Lung microvascular endothelial cell (primary cell): ENCODE results near the gene STK32C. TPM values are rescaled to one million over a fixed set of nuclear protein-coding genes. Genes with fewer than 3 reads are reported as not detected.
"Not testable (repeated sequence)": the region's sequence is repeated elsewhere in the genome, so short reads cannot be mapped to it uniquely, and the experiment has no call there.

ENCODE experiments used
- DNase-seq, 2 donors: peaks; one replicate each; pipeline versions ENCODE4 v3.0.0 to v3.0.0-alpha.2; 2010; ENCODE audit warnings: low read depth in 2 of 2
- total RNA-seq: library from RNA; depleted of rRNA; stranded (reverse); fragments of >200 nt; gene quantifications from 2 replicates; pipeline ENCODE4 v1.2.1, GENCODE V29; 2014

STK32C gene
- total RNA-seq, 1 donor from 2014 or later, result 10.9 TPM

DNA sequence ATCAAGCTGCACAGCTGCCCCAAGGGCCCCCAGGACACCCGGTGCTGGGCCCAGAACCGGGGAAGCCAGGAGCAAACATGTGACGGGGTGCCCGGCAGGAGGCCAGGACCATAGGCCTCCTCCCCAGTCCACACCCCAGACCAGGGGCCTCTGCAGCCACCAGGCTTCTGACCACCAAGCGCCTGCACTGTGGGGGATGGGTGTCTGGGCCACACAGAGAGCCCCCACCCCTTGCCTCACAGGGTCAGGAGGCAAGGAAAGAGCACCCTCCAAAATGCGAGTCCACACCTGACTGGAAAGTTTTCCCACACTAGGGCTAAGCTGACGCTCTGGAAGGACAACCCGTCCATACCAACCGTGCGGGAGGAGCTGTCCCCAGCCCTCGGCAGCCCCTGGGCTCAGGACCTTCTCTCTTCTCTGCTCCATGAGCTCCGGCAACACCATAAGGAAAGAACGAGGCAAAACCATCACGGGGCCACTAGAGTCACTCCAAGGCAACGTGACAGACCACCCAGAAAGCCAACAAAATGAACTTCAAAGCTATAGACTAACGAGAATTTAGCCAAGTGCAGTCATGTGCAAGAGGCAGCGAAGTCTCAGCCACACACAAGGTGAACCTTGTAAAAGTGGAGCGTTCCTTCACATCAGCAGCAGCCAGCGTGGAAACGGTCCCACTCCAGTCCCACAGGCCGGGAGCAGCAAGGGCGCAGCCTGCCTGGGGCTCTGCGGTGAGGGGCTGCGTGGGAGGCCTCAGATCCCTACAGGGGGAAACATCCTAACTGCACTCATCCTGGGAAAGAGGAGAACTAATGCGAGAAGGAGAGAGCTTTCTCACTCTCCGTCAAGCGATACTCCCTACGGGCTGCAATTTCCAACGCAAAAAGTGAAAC is 5.1 kb downstream of the STK32C start:
- no peak for DNase-seq

DNA sequence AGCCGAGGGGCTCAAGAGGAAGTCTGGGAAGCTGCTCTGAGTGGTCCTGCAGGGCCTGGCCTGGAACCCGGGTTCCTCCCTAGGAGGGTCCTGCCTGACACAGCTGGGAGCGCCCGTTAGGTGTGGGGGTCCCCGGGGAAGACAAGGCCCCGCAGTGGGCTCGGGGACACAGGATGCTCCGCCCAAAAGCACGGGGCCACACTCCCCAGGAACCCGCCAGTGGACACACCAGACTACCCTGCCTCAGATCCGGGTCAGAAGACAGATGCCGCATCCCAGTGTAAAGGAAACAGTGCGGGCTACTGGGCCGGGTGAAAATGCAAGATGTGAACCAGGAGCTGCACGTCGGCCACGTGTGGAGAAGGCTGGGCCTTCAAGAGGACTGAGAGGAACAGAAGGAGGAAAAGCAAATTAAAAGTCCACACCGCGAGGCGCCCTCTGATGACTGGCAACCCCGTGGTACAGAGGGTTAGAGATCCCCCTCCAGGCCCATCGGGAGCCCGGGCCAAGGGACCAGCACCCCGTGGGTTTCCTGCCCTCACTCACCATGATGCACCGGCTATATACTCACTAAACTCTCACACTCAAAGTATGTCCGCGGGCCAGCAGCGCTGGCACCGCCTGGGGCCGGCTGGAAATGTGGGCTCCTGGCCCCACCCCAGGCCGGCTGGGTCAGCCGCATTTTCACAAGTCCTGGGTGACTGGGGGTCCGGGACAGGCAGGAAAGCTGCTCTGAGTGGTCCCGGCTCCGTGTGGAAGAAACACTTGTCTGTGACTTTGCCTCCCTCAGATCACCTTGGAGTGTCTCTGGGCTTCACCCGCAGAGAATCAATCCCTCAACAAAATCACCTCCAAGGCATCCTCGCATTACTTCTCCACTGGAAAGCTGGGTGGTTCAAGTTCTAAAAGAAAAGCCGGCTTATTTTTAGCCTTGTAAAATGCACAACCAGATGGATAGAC is 6.1 kb downstream of the STK32C start:
- DNase-seq, result no peak

DNA sequence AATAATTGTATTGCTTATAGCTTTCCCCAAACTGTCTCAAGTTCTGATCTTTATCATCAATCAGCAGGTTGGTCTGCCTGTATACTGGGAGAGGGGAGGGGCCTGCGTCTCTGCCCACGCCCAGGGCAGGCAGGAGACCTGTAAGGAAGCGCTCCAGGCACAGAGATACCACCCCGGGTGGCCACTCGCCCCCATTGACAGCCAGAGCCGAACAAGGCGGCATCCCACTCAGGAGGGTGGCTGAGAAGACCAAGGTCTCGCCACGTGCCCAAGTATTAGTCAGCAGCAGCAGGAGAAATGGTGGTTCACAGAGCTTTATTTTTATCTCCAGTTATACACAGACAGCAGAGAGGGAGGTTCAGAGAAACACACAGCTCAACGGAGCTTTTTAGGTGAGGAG is 7.2 kb downstream of the STK32C start:
- DNase-seq, result no peak

DNA sequence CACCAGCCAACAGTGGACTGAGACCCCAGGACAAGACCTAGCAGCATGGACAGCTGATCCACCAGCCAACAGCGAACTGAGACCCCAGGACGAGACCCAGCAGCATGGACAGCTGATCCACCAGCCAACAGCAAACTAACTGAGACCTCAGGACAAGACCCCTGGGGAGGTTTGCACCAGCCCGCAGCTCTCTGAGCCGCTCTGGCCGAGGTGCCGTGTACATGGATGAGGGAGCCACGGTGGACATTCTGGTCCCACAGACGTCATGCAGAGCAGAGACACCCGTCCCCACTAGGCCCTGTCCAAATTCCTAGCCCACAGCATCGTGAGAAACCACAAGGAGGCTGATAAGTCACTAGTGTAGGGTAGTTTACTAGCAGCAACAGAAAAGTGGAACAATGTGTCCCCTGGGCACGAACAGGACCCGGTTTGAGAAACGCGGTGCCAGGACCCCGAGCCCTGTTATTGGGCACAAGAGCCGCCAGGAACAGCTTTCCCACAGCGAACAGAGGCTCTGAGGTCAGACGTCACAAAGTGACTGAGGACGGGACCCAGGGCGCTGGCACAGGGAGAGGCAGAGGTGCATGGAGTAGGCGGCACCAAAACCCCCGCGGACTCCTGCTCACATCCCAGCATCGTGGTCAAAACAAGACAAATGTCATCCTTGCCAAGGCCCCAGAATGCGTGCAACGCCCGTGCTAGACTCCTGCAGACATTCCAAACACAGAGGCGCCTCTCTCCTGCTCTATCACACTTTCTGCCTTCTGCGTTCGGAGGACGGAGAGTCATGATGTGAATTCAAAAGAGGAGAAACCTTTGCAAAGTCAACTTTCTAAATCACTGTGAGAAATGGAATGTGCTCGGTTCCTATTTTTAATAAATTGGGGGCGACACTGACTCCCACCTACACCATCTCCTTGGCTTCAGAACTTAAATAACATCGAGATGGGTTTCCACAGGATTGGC is 8.1 kb downstream of the STK32C start:
- DNase-seq, result no peak

DNA sequence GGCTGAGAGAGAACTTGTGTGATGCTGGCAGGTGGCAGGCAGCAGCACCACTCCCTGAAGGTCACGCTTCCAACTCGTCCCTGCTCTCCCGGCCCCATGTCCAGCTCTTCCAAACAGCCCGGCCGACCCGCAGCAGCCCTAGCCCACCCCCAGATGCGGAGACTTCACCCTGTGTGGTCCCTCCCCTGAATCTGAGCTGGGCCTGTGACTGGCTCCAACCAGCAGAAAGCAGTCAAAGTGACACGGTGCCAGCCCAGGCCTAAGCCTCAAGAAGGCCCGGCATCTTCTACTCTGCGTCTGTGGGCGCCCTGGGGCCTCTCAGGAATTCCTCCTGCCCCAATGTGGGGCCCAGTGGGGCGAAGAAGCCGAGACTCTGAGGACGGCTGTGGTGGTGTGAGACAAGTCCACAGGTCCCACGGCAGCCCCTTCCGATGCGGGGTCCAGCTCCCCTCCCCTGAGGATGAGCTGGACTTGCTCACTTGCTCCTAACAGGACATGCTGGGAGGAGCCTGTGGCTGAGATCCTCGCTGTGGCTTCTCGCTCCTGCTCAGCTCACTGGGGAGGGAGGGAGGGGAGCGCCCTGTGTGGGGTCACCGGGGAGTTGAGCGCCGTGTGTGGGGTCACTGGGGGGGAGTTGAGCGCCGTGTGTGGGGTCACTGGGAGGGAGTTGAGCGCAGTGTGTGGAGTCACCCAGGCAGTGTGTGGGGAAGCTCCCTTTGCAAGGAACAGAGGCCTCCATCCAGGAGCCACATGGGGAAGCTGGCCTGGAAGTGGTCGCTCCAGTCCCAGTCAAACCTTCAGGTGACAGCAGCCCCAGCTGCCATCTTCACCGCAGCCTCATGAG is 9.5 kb downstream of the STK32C start:
- no peak for DNase-seq

DNA sequence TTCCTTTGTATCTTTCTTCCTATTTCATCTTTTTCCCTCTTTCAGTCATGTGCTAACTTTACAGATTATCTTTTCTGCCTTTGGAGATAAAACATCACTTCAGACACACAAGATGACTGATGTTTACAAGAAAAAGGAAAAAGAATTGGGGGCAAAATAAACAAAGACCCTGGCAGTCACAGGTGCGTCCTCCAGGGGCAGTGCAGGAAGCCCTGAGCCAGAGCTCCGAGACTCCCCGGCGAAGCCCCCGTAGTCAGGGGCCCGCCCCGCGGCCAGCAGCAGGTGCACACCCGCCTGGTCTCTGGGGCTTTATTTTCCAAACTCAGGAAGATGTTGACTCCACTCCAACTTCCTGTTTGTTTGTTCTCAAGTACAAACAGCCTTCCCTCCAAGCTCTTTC is 10.2 kb downstream of the STK32C start:
- DNase-seq, result no peak

DNA sequence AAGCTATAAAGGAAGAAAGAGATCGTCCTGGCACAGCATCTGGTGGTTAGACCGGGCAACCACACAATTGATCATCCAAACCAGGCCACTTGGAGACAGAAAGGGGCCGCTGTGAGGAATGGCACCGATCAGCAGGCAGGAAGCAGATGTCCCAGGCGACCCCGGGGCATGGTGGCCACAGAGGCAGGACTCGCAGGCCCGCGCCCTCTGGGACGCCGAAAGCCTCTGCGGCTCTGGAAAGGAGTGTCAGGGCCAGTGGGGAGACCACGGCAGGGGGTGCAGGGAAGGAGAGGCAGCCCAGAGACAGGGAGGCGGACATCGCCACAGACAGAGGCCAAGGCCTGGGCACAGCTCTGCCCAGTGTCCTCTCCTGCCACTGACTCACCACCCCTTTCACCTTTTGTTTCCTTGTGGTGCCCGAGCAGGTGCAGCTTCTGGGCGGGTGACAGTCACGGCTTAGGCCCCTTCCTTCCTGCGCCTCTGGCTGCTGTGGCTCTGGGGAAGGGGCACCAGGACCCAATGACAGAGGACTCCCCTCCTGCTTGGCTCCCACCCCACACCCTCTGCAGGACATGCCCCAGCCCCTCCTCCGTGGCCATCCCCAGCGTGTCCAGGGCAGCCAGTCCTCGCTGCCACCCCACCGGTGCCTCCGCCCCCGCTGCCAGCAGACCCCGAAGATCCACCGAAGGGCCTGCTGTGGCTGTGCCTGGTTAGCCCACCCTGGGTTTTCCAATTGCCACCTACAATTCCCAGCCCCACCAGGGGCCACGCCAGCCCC is 10.9 kb downstream of the STK32C start:
- no peak for DNase-seq

DNA sequence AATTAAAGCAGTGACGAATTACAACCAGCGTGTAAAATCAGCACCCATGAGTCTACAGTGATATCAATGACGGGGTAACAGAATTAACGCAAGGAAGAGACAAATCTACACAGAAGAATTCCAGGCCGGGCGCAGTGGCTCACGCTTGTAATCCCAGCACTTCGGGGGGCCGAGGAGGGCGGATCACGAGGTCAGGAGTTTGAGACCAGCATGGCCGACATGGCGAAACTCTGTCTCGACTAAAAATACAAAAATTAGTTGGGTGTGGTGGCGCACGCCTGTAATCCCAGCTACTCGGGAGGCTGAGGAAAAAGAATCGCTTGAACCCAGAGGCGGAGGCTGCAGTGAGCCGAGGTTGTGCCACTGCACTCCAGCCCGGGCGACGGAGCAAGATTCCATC is 12.3 kb downstream of the STK32C start:
- DNase-seq, result not testable (repeated sequence)

DNA sequence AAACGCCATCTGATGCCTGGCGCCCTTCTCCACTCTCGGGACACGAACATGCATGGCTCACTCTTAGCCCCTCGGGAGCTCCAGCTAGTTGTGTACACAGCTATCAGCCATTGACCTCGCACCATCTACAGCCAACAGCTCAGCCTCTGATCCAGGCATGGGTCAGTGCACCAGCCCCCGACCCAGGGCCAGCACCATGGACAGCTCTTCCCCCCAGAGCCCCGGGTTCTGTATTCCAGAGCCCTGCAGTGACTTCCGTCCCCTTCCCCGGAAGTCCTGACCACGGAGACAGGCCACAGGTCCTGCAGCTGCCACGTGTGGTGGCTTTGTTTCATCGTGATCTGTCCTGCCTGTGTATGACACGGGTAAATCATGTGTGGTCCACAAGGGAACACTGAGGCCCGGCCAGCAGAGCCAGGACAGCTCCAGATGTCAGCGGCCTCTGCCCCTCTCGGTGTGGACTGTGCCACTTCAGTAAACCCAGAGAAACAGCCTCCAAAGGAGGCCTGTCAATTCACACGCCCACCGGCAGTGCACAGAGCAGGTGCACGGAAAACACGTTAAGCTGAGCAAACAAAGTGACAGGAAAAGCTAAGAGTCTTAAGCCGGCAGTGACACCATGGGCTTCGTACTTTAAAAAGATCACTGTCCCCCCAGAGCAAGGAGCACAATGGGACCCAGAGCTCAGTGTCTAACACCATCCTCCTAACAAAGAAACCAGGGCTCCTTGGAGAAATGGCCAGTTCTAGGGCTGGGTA is 13.0 kb downstream of the STK32C start:
- DNase-seq, result no peak

DNA sequence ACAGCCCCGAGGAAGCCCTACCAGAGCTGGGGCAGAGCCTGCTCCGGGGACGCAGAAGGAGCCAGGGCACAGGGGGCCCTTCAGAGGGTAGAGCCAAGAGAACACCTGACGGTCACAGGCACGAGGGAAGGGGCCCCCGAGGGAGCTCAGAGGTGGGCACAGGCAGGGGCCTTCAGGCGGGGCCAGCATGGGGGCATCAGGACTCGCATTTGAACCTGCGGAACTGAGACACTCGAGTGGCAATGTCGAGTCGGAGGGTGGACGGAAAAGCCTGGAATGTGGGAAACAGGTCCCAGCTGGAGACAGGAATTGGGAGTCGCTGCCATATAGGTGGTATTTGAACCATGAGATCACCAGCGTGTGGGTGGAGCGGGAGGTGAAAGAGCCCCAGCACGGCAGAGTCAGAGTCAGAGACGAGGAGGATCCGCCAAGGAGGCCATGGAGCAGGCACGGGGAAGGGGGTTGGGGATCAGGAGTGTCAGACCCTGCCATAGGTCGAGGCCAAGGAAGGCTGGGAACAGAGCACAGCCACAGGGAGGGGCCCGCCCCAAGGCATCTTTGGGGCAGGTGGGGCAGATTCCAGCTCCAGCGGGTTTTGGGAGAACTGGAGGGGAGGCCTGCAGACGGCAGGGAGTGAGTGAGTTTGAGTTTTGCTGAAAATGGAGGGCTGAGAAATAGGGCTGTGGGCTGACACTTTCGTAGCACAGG is 13.8 kb downstream of the STK32C start:
- no peak for DNase-seq

DNA sequence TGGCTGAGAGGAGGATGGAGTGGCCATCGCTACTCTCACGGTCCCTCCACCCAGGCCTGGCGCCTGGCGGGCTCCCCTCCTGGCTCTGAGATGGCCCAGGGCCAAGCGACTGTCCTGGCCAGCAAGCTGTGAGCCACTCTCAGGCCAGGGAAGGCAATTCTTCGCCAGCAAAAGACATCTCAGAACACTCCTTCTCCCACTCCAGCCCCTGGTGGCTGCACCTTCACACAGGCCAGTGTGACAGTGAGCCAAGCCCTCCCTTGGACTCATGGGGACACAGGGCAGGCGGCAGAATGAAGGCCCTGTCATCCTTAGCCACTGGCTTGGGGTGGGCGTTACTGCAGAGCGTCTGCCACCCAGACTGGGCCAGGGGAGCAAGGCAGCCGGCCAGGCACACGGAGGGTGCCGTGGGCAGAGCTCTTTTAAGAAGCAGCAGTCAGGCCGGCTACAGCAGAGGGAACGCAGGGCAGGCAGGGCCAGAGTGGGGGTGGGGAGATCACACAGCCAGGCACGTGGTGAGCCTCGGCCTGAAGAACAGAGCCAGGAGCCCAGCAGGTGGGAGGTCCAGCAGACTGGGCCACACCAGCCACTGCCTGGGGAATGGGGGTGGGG is 14.4 kb downstream of the STK32C start:
- no peak for DNase-seq

DNA sequence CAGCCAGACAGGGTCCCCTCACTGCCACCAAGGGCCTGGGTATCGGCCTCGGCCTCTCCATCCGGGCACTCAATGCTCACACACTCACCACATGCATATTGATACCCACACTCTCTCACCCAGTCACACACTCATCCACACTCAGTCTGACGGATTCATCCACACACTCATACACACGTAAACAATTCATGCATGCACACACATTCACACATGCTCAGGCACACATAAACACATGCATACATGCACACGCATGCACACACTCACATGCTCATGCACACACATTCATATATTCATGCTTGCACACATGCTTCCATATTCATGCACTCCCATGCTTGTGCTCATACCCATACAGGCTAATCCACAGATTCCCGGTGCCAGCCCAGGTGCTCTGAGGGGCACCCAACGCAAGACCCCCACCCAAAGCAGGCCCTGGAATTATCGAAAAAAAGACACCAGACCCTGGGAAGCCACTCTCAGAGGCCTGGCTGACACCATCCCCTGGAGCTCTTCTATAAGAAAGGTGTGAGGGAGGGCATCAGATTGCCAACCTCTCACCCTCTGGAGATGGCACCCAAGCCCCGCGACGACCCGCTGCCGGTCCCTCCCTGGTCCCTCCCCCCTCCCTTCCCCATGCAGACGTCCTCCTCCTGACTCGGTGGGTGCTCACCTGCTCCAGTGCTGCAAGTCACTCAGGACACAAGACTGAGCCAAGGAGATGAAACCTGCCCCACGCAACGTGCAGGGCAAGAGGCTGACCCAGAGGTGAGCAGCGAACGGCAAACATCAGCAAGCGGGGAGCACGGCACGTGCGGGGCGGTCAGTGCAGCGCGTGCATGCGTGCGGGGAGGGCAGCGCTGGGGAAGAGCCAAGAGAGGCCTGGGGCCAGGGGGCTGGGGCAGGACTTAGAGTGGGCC is 15.2 kb downstream of the STK32C start:
- no peak for DNase-seq

DNA sequence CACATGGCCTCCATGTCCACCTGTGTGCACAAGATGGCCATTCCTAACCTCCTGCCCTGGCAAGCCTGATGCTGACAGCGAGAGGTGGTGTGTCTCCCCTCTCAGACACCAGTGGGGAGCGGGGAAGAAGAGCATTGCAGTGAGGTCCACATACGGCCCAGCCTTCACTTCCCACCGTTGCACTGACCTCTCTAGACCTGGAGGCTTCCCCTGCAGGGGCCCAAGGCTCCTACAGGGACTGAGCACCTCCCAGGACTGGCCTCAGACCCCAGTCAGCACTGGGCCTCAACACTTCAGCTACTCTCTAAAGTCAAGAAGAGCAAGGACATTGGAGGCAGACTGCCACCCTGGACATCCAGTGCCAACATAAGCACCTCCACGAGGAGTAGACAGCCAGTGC is 15.9 kb downstream of the STK32C start:
- no peak for DNase-seq

DNA sequence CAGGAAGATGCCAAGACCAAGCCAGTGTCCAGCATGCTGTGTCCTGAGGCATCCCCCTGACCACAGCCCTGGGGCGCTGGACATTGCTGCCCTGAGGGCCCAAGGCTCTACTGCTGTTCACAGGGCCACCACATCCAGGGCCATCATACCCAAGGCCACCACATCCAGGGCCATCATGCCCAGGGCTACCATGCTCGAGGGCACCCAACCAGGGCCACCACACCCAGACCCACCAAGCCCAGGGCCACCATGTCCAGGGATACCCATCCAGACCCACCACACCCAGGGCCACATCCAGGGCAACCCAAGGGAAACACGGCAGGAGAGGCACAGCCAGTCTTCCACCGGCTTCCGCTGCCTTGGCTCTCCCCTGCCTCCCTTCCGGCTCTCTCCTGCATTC is 17.1 kb downstream of the STK32C start:
- no peak for DNase-seq

DNA sequence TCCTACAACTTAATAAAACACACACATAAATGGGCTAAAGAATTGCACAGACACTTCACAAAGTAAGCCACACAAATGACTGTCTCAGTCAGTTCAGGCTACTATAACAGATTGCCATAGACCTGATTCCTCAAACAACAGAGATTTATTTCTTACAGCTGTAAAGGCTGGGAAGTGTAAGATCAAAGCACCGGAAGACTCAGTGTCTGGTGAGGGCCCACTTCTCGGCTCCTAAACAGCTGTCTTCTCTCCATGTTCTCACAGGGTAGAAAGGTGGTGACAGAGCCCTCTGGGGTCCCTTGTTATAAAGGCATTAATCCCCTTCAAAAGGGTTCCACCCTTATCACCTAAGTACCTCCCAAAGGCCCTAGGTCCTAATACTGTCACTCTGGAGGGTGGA is 18.3 kb downstream of the STK32C start:
- no peak for DNase-seq

DNA sequence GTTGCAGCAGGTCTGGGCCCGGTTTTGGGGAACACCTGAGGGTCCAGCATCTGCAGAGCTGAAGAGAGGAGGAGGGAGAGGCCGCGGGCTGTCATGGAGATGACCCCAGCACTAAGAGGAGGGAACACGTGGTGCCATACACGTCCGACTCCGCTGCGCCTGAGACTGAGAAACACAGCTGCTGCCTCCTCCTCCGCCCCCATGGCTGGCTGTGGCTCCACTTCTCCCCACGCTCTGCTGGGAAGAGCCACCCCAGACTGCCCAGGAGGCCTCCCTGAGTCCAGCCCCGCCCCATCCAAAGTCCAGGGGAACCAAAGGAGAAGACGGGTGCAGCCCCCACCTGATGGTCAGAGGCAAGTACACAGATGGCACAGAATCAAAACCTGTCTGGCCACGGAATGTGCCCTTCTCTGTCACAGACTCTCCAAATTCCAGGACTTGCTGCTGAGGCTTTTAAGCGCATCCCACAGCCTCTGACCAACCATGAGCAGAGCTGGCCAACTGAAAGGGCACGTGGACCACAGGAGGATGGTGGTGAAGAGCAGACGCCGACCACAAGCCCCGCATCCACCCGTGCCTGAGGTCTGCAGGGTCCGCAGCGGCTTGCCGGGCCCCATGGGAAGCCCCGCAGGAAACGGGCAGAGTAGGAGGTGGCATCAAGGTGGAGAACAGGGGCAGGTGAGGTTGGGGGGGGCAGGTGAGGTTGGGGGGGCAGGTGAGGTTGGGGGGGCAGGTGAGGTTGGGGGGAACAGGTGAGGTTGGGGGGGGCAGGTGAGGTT is 24.0 kb downstream of the STK32C start:
- no peak for DNase-seq
